Loucy (cell line): Measurements from ENCODE around the gene POU4F1.
A peak's percentile ranks its signal among the peaks of the same experiment; 100 is the strongest.

Experiments used
- EZH2phosphoT487 ChIP-seq: fragments of 200-600 bp; IDR thresholded peaks from 2 replicates; pipeline ENCODE4 v1.6.1; 2018; ENCODE audit warnings: antibody characterized with exemption, mild to moderate bottlenecking, moderate library complexity, borderline replicate concordance
- TF ChIP-seq, protein P1 (sequence below): fragments of 200-600 bp; sonication (generic); conservative IDR thresholded peaks from 2 replicates; pipeline ENCODE4 v1.5.1; 2014; ENCODE audit warnings: mild to moderate bottlenecking, antibody characterized with exemption, low read length

DNA sequence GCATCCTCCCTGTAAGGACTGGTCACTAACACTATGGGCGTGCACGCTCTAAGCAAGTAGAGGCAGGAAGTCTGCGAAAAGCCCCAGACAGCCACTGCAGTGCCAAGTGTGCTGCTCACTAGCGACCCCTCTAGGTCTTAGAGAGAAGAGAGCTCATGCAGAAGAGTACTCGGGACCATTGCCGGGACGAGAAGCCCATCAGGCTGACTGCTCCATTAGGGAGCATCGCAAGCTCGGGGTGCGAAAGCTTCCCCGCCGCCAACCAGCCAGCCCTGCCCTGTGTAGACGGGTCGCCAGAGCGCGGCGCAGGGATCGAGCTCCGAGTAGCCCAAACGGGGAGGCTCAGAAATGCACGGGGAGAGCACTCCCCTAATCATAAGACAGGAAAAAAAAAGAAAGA, 16.6 kb downstream of the POU4F1 start:
- TF ChIP-seq, protein P1, sequence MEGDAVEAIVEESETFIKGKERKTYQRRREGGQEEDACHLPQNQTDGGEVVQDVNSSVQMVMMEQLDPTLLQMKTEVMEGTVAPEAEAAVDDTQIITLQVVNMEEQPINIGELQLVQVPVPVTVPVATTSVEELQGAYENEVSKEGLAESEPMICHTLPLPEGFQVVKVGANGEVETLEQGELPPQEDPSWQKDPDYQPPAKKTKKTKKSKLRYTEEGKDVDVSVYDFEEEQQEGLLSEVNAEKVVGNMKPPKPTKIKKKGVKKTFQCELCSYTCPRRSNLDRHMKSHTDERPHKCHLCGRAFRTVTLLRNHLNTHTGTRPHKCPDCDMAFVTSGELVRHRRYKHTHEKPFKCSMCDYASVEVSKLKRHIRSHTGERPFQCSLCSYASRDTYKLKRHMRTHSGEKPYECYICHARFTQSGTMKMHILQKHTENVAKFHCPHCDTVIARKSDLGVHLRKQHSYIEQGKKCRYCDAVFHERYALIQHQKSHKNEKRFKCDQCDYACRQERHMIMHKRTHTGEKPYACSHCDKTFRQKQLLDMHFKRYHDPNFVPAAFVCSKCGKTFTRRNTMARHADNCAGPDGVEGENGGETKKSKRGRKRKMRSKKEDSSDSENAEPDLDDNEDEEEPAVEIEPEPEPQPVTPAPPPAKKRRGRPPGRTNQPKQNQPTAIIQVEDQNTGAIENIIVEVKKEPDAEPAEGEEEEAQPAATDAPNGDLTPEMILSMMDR, result peak; percentile 54
- no peak for TF ChIP-seq EZH2phosphoT487
